CD4-positive, alpha-beta T cell treated with Interleukin-10 for 1 hour (primary cell): ENCODE data around the gene HLA-DRA.

Source experiments
- DNase-seq: peaks from one replicate; pipeline ENCODE4 v3.0.0-alpha.2; 2020

Gene HLA-DRA

GRCh38 chr6:32439602-32440214 is at the start of gene HLA-DRA:
TSS of gene HLA-DRA (plus strand) at chr6:32439887. CDS start at chr6:32439951, 64 bp downstream.
- DNase-seq = peak; percentile 91

GRCh38 chr6:32391505-32391904 is 48.2 kb upstream of the HLA-DRA start:
- no peak for DNase-seq

- no peak for DNase-seq
These were observed 45.8 kb upstream of the HLA-DRA start for GRCh38 chr6:32393665-32394420.

GRCh38 chr6:32396028-32396427 is 43.7 kb upstream of the HLA-DRA start:
- no peak for DNase-seq

- DNase-seq = no peak
These were observed 42.3 kb upstream of the HLA-DRA start for GRCh38 chr6:32397252-32397920.

- no peak for DNase-seq
These were observed 38.3 kb upstream of the HLA-DRA start for GRCh38 chr6:32401284-32401963.

- no peak for DNase-seq
These were observed 36.9 kb upstream of the HLA-DRA start for GRCh38 chr6:32402812-32403211.

GRCh38 chr6:32405656-32406055 is 34.0 kb upstream of the HLA-DRA start:
- no peak for DNase-seq

GRCh38 chr6:32406197-32406596 is 33.5 kb upstream of the HLA-DRA start:
- no peak for DNase-seq

DNA sequence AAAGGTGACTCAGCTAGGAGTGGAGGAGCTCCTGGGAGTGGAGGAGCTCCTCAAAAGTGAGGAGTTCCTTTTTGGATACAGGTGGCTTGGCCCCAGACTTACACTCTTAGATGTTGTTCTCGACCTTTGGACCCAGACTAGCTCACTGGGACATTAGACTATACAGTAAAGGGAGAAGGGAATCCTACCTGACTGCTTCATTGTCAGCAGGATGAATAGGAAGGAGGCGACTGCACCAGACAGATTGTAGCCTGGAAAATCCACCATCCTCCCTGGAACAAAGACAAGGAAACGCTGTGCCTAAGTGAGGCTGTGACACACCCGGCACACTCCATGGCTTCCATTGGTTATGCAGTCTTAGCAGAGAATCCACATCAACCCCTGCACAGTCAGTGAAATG is 32.8 kb upstream of the HLA-DRA start, which contains the start of gene BTNL2:
TSS of gene BTNL2 (minus strand) at position 325 of the 400 bp plus-strand sequence. CDS start at position 267, 58 bp downstream.
- DNase-seq = no peak

DNA sequence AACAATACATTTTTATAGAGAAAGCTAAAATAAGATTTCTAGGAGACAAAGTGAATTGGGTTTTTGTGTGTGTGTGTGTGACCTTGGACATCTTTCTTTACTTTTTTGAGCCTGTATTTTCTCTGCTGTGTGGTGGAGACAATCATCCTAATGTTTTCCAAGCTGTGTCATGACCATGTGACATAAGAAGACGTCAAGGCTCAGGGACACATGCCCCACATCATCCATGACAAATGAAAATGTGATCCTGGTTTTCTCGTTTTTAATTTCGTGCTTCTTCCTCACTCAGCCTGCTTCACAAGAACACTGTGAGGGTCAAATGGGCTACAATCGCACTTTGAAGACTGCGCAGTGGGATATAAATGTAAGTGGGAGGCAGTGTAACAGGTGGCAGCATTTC is 28.8 kb upstream of the HLA-DRA start:
- no peak for DNase-seq

DNA sequence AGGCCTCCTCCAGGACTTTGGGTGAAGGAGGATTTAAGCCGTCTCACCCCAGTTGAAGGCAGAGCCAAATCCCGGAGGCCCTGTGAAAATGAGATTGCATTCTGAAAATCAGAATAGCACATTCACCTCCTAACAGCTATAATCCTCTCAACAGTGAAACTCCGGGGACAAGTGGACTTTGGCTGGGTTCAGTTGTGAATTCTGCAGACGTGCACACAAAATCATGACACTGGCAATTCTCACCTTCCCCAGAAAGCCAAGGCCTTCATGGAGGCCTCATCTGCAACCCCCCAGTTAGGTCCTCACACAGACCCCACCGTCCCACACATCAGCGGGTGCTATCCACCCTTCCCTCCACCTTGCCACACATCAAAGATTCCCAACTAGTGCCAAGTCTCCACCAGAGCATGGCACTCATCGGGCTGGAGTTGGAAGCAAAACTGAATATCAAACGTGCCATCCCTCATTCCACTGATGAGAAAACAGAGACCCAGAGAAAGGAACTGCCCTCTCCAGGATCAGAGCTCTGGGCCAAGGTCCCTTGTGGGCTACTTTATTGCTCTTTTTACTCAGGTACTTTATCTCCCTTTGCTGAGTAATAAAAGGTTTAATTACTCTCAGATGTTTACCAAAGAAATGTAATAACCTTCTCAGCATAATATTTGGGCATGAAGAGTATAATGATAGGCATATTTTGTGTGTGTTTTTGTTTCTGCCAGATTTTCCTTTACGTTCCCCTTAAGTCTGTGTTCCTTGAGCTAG is 27.9 kb upstream of the HLA-DRA start:
- DNase-seq = no peak

DNA sequence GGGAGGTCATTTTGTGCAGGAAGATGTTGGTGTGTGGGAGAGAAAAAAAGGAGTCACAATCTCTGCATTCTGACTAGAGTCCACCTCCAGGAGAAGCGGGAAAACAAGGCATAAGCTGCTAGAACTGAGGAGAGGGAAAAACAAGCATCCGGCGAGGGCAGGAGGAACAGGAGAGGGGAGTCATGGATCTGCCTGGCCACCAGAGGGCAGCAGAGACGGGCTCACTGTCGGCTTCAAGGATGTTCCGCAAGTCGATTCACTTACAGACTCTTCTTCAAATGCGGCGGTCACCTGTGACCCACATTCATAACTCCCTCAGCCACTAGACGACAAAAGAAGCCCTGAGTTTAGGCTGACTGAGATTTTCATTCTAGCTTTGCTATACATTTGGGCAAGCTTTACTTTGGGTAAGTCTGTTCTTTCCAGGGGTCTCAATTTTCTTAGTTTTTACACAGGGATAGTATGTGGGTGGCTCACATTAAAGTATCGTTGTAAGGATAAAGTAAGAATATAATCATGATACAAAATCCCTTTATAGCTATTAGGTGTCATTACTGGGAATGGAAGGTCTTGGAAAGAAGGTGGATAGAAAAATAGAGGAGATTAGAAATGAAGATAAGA is 26.1 kb upstream of the HLA-DRA start:
- peak; percentile 81 for DNase-seq

DNA sequence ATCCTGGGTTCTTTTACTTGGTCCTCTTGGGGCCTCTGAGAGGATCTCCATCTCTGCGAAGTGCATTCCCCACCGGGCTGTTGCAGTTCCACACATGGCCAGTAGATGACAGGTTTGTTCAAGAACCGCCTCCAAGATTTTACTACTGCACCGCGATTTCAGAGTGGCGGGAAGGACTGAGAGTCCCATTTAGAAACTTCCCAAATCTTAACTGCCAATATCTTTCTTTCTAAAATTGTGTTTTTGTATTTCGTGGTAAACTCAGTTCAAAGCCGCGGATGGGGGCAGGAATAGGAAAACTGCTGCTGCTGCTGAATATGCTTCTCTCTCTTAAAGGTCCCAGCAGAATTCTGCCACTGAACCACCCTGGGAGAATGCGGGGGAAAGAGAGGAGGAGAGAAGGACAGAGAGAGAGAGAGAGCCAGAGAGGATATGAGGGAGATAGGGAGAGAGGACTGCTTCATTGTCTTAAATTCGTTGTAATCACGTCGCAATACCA is 24.1 kb upstream of the HLA-DRA start:
- peak; percentile 77 for DNase-seq

GRCh38 chr6:32416036-32416435 is 23.7 kb upstream of the HLA-DRA start:
- DNase-seq = no peak

GRCh38 chr6:32424589-32425300 is 14.9 kb upstream of the HLA-DRA start:
- DNase-seq = no peak

DNA sequence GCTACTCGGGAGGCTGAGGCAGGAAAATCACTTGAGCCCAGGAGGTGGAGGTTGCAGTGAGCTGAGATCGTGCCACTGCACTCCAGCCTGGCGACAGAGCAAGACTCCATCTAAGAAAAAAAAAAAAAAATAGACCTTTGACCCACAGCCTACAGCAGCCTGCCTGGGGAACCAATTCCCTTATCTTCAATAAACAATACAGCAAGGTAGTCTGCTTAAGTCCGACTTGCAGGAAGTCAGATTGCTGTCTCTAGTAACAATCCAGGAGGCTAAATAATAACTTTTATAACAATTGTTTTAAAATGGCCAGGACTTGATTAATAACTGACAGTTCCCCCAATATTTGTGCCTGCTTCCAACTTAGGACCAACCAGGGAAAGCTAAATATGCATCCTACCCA is 13.3 kb upstream of the HLA-DRA start:
- no peak for DNase-seq

- no peak for DNase-seq
These were observed 12.5 kb upstream of the HLA-DRA start for GRCh38 chr6:32427218-32427617.

- no peak for DNase-seq
These were observed 11.7 kb upstream of the HLA-DRA start for GRCh38 chr6:32427934-32428474.

- DNase-seq = no peak
These were observed 9.5 kb upstream of the HLA-DRA start for GRCh38 chr6:32430179-32430578.

- DNase-seq = no peak
These were observed 8.5 kb upstream of the HLA-DRA start for GRCh38 chr6:32431142-32431541.
